ENCODE results near the gene CACNA1G. TPM values are rescaled to one million over a fixed set of nuclear protein-coding genes. Genes with fewer than 3 reads are reported as not detected.

CACNA1G gene
- total RNA-seq, 3 donors from 2014 or later = 0.32 to 2.6 (median 2.3) TPM

- peak overlapping the region in 1 of 3 donors; percentile 18 for H3K4me3 ChIP-seq
- intact Hi-C loops (cut with DNase I; ENCODE audit: low total_unique reads) = no loop called here
- peaks cover 10 to 20% of the 10 kb centered on the region in 2 donors for H3K4me1 ChIP-seq
- H3K27me3 ChIP-seq = no peaks in the 10 kb centered on the region
- no peak for TF ChIP-seq POLR2AphosphoS5 (IDR thresholded peaks at IDR 0.05)
- TF ChIP-seq POLR2A (IDR thresholded peaks at IDR 0.05) = no peak
- TF ChIP-seq CTCF (IDR thresholded peaks at IDR 0.05) = no peak
- peak overlapping the region; percentile 77 to 83 for H3K27ac ChIP-seq
- no peaks in the 10 kb centered on the region for H3K36me3 ChIP-seq
- no peak for DNase-seq (ENCODE audit: low spot score in 2 of 2)
- H3K9me3 ChIP-seq = no peaks in the 10 kb centered on the region
These were observed 100.4 kb downstream of the CACNA1G start for GRCh38 chr17:50660887-50661345.

- H3K9me3 ChIP-seq = no peaks in the 10 kb centered on the region
- no peak for DNase-seq (ENCODE audit: low spot score in 2 of 2)
- H3K4me1 ChIP-seq = peaks cover 10 to 20% of the 10 kb centered on the region in 2 donors
- intact Hi-C loops (cut with DNase I; ENCODE audit: low total_unique reads) = no loop called here
- peak overlapping the region; percentile 77 to 83 for H3K27ac ChIP-seq
- TF ChIP-seq POLR2A (IDR thresholded peaks at IDR 0.05) = no peak
- TF ChIP-seq CTCF (IDR thresholded peaks at IDR 0.05) = no peak
- TF ChIP-seq POLR2AphosphoS5 (IDR thresholded peaks at IDR 0.05) = no peak
- no peaks in the 10 kb centered on the region for H3K27me3 ChIP-seq
- no peaks in the 10 kb centered on the region for H3K36me3 ChIP-seq
- no peak overlapping the region for H3K4me3 ChIP-seq
These were observed 100.8 kb downstream of the CACNA1G start for GRCh38 chr17:50661348-50661747.

GRCh38 chr17:50661795-50662391, 101.4 kb downstream of the CACNA1G start:
- H3K27me3 ChIP-seq = no peaks in the 10 kb centered on the region
- intact Hi-C loops (cut with DNase I; ENCODE audit: low total_unique reads) = no loop called here
- TF ChIP-seq POLR2AphosphoS5 (IDR thresholded peaks at IDR 0.05) (peak in 2 of 3 donors; percentile 38 to 49), CTCF (IDR thresholded peaks at IDR 0.05) (no peak)
- no peak overlapping the region for H3K4me3 ChIP-seq
- no peaks in the 10 kb centered on the region for H3K36me3 ChIP-seq
- peak; percentile 63 to 74 for DNase-seq (ENCODE audit: low spot score in 2 of 2)
- H3K9me3 ChIP-seq = no peaks in the 10 kb centered on the region
- peak overlapping the region; percentile 77 to 83 for H3K27ac ChIP-seq
- peaks cover 10 to 20% of the 10 kb centered on the region in 2 donors for H3K4me1 ChIP-seq

GRCh38 chr17:50662632-50663225, 102.2 kb downstream of the CACNA1G start:
- no peak overlapping the region for H3K27ac ChIP-seq

More at GRCh38 chr17:50662632-50663225, 102.2 kb downstream of the CACNA1G start:
- intact Hi-C loops (cut with DNase I; ENCODE audit: low total_unique reads) = no loop called here
- Histone ChIP-seq H3K4me3 (no peak overlapping the region), H3K27me3 (no peaks in the 10 kb centered on the region), H3K36me3 (no peaks in the 10 kb centered on the region), H3K9me3 (no peaks in the 10 kb centered on the region), H3K4me1 (peaks cover 10 to 20% of the 10 kb centered on the region in 2 donors)
- TF ChIP-seq CTCF (IDR thresholded peaks at IDR 0.05) (no peak), POLR2AphosphoS5 (IDR thresholded peaks at IDR 0.05) (no peak), POLR2A (IDR thresholded peaks at IDR 0.05) (no peak)
- no peak for DNase-seq (ENCODE audit: low spot score in 2 of 2)

All from breast epithelium (tissue), 4 donors.